KG1 (cell line): ENCODE results near the gene SERPINB5.

Experiments used
- DNase-seq: peaks from one replicate; lab custom pipeline; 2025; lab: John Stamatoyannopoulos, UW

Gene SERPINB5

GRCh38 chr18:63528863-63529492, 52.2 kb downstream of the SERPINB5 start:
- DNase-seq = no peak

GRCh38 chr18:63532471-63532870, 55.7 kb downstream of the SERPINB5 start:
- no peak for DNase-seq

GRCh38 chr18:63534615-63535014, 57.9 kb downstream of the SERPINB5 start:
- DNase-seq = no peak

GRCh38 chr18:63539904-63540510, 63.2 kb downstream of the SERPINB5 start:
- DNase-seq = no peak

- DNase-seq = no peak
These were observed 65.3 kb downstream of the SERPINB5 start, which contains the start of gene SERPINB12 for GRCh38 chr18:63542069-63542468. SERPINB12 (plus strand) TSS chr18:63542369; CDS start chr18:63556160, 13,791 bp downstream.

GRCh38 chr18:63544017-63544416, 67.3 kb downstream of the SERPINB5 start:
- no peak for DNase-seq

DNA sequence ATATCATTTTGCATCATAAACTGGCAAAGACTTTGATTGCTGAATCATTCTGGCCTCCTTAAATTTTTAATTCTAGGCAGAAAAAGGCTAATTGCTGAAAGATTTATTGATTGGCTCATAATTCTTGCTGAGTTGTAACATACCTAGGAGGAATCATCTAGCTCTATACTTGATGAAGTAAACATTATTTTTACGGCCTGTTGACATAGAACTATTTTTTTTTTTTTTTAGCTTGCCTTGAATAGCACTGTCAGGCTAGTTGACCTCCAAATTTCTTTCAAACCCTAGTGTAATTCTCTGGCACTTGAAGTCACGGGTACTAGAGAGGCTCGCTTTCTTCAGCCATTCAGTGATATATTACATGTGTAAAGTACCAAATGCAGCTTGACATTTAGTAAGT, 68.2 kb downstream of the SERPINB5 start:
- DNase-seq = no peak

DNA sequence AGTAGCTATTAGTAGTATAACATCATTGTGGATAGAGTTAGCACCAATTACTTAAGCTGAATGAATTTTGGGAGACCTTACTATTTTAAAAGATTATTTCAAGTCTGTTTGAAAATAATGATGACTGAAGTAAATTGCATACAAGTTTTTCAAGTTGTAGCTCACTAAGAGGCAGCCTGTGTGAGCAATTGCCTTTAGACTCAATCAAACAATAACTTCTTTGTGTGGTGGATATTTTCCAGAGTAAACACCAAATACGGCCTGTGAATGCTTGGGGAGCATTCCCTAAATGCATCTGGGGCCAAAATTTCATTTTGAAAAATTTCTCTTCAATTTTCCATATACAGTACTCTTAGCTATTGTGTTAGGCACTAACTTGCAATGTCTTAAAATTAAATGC, 73.3 kb downstream of the SERPINB5 start:
- DNase-seq = no peak

DNA sequence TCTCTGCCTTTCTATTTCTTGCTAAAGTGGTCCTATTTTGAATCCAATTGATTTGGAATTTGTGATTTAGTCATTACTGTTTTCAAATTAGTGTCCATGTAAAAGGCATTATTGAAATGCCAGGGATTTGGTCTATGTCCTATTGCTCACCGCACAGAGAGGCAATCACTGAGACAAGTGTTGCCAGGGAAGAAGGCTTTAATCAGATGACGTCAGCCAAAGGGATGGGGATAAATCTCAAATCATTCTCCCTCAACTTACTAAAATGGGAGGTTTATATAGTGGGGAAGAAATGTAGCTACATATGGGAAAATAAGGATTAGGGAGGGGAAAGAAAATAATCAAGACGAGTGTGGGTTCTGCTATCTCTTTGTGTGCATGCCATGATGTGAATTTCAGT, 75.0 kb downstream of the SERPINB5 start:
- no peak for DNase-seq

DNA sequence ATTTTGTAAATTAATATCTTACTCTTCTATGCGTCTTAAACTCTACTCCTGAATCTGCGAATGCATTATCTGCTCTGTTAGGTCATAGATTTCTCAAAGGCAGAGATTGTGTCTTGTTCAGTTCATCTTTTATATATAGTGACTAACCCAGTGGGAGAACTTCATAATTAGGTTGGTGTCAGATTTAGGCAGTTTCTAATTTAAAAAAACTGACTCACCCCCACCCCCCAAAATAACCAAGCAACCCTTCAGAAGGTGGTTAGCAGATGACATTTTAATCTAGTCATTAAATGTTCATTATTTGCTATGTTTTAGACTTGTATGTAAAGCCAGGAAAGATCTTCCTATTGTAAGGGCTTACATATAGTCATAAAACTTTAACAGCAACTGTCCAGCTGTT, 75.8 kb downstream of the SERPINB5 start:
- DNase-seq = no peak

- no peak for DNase-seq
These were observed 76.3 kb downstream of the SERPINB5 start for GRCh38 chr18:63553081-63553480.
